NCI-H146 treated with DMSO at 0.1 percent for 48 hours (cell line): ENCODE data around the gene PTTG2.
"Not testable (repeated sequence)": the region's sequence is repeated elsewhere in the genome, so short reads cannot be mapped to it uniquely, and the experiment has no call there.

Source experiments
- DNase-seq: peaks from one replicate; lab custom pipeline; 2025; ENCODE audit not compliant: unreplicated experiment; lab: John Stamatoyannopoulos, UW

PTTG2 gene

GRCh38 chr4:37953620-37954293, 6.4 kb upstream of the PTTG2 start:
- DNase-seq: no peak

DNA sequence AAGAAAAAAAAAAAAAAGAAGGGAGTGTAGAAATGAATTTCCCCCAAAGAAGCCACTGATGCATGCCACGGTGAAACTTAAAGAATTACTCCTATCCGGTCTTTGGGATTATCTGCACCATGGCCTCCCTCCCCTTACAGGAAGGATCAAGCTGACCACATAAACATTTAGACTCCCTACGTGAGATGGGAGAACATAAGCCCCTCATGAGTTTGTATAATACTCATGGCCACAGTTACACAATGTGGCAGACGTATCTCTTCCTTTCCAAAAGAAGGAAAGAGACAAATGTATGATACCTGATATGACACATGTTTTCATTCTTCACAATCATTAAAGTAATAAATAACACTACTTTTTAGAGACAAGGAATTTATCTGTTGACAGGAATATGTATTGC, 3.3 kb upstream of the PTTG2 start:
- no peak for DNase-seq

GRCh38 chr4:37958932-37959331, 1.3 kb upstream of the PTTG2 start:
- DNase-seq: no peak

GRCh38 chr4:37960679-37961450, 667 bp downstream of the PTTG2 start:
- no peak for DNase-seq

- DNase-seq: no peak
Measured at GRCh38 chr4:37964734-37965457, 4.7 kb downstream of the PTTG2 start.

- no peak for DNase-seq
Measured at GRCh38 chr4:37966044-37966443, 5.8 kb downstream of the PTTG2 start.

- DNase-seq: no peak
Measured at GRCh38 chr4:37967736-37968135, 7.5 kb downstream of the PTTG2 start.

- DNase-seq: no peak
Measured at GRCh38 chr4:37968747-37969146, 8.5 kb downstream of the PTTG2 start.

DNA sequence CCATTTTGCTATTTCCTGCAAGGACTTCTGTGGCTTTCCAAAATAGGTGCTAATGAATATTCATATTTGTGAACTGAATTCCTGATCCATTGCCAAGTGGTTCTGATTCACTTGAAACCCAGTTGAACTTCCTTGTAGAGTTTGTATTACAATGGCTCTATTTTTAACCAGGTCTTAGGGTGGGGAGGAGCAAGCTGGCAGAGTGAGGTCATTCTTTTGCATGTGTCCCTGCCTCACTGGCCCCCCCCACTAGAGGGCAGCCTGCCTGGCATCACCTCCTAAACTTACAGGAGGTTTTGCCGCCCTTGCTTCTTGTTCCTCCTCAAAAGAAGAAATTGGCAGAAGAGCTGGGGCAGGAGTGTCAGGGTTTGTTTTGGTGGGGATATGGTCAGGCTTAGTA, 10.5 kb downstream of the PTTG2 start:
- no peak for DNase-seq

DNA sequence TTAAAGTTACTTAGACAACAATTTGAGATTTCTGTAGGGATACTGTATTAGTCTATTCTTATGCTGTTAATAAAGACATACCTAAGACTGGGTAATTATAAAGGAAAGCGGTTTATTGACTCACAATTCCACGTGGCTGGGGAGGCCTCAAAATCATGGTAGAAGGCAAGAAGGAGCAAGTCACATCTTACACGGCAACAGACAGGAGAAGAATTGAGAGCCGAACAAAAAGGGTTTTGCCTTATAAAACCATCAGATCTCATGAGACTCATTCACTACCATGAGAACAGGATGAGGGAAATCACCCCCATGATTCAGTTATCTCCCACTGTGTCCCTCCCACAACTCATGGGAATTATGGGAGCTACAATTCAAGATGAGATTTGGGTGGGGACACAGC, 11.0 kb downstream of the PTTG2 start:
- no peak for DNase-seq

DNA sequence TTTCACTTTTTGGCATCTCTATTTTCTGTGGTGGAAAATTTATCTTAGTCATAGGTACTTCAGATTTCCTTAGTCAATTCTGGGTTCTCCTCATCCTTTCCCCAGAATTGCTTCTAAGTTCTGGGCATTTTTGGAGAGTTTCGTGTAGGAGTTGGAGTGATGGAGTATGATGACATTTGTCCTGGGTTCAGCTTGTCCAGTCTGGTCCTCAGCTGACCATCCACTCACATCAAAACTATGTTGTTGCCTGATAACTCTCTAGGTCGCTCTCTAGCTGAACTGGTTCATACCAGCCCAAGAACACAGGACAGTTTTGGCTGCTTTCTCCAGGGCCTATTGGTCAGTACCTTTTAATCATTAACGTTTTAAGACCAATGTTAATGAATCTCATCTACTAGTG, 13.2 kb downstream of the PTTG2 start:
- DNase-seq: no peak

- not testable (repeated sequence) for DNase-seq
Measured at GRCh38 chr4:37975321-37975822, 15.2 kb downstream of the PTTG2 start.

GRCh38 chr4:37976507-37976906, 16.3 kb downstream of the PTTG2 start:
- no peak for DNase-seq

DNA sequence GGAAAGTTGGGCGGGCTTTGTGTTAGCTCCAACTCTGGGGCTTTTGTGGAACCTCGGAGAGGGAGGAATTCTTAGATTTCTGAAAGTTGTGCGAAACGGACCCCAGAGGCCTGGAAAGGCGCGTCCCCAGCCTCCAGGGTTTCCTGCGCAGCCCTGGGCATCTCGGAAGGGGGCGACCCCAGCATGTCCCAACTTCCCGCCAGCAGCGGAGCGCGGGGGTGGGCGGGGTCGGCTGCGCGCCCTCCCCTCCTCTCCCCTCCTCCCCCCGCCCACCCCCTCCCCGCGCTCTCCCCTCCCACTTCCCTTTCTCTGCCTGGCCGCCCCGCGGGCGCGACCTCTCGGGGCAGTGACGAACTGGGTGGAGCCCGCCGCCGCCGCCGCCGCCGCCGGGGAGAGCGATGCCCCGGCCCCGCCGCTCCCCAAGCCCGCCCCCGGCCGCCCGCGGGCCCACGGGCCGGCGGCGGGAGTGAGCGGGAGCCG, 16.8 kb downstream of the PTTG2 start:
- DNase-seq: peak; percentile 66

- no peak for DNase-seq
Measured at GRCh38 chr4:37977471-37978247, 17.5 kb downstream of the PTTG2 start.

GRCh38 chr4:37978248-37978924, 18.2 kb downstream of the PTTG2 start:
- no peak for DNase-seq

- DNase-seq: no peak
Measured at GRCh38 chr4:37980246-37980645, 20.0 kb downstream of the PTTG2 start.

DNA sequence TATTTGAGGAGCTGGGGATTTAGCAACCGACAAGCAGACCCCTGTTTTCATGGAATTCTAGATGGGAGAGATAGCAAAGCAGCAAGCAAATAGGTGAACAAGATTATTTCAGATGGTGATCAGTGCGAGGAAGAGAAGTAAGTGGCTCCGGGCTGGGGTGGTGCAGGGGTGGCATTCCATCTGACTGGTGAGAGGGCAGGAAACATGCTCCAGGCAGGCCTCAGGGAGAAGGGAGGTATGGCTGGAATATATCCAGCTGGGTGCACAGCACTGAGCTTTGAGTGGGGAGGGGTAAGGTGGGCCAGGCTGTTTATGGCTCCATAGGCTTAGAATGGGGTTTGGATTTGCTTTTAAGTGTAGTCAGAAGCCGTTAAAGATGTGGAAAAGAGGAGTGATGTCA, 21.2 kb downstream of the PTTG2 start:
- DNase-seq: no peak

- no peak for DNase-seq
Measured at GRCh38 chr4:37981844-37982720, 21.9 kb downstream of the PTTG2 start.
